Measurements from ENCODE around the gene HAUS8. TPM values are rescaled to one million over a fixed set of nuclear protein-coding genes. Genes with fewer than 3 reads are reported as not detected.
"Not testable (repeated sequence)": the region's sequence is repeated elsewhere in the genome, so short reads cannot be mapped to it uniquely, and the experiment has no call there.

The HAUS8 gene
- polyA plus RNA-seq, 1 donor from 2014 or later: 3.6 TPM

- Histone ChIP-seq H4K20me1 (ENCODE audit: insufficient read depth) (no peaks in the 10 kb centered on the region), H3K4me2 (ENCODE audit: low read length) (no peak overlapping the region)
Observed at GRCh38 chr19:17107546-17108452, 32.5 kb upstream of the HAUS8 start.

GRCh38 chr19:17106964-17107363 is 31.7 kb upstream of the HAUS8 start:
- H4K20me1 ChIP-seq (ENCODE audit: insufficient read depth); H2AFZ ChIP-seq (ENCODE audit: low read depth, low read length); H3K4me3 ChIP-seq (ENCODE audit: low read length); H3K9me3 ChIP-seq (ENCODE audit: low read length); H3K79me2 ChIP-seq (replicated peaks; ENCODE audit: insufficient read depth, low read length); H3K9me2 ChIP-seq (ENCODE audit: insufficient read depth, low read length); H3K36me3 ChIP-seq (ENCODE audit: insufficient read depth, low read length); H3K27me3 ChIP-seq (ENCODE audit: insufficient read depth, low read depth, low read length); H3K4me2 ChIP-seq (ENCODE audit: low read length); H3F3A ChIP-seq (ENCODE audit: insufficient read depth, low read length, poor library complexity, severe bottlenecking); H3K9ac ChIP-seq (ENCODE audit: low read length); H3K27ac ChIP-seq (ENCODE audit: low read length): not testable (repeated sequence)

More at GRCh38 chr19:17107546-17108452, 32.5 kb upstream of the HAUS8 start:
- H3K4me3 ChIP-seq (ENCODE audit: low read length): no peak overlapping the region
- TF ChIP-seq EP300 (conservative IDR thresholded peaks at IDR 0.05; ENCODE audit: poor library complexity, severe bottlenecking): no peak
- no peak for TF ChIP-seq SMC3 (conservative IDR thresholded peaks at IDR 0.05; ENCODE audit: poor library complexity)
- no peak for TF ChIP-seq TAF1 (IDR thresholded peaks at IDR 0.05; ENCODE audit: low read depth)
- no peak for TF ChIP-seq MXI1 (conservative IDR thresholded peaks at IDR 0.05; ENCODE audit: poor library complexity, severe bottlenecking)
- TF ChIP-seq REST (IDR thresholded peaks at IDR 0.05; ENCODE audit: borderline replicate concordance): no peak
- no peak for TF ChIP-seq RAD21 (conservative IDR thresholded peaks at IDR 0.05)
- TF ChIP-seq CTCF (IDR thresholded peaks at IDR 0.05; ENCODE audit: poor library complexity, severe bottlenecking): no peak
- TF ChIP-seq POLR2AphosphoS5 (IDR thresholded peaks at IDR 0.05): no peak
- no peak for TF ChIP-seq EZH2 (IDR thresholded peaks at IDR 0.05; ENCODE audit: borderline replicate concordance, insufficient read depth, low read length, poor library complexity, severe bottlenecking)
- no peak overlapping the region for H3K9ac ChIP-seq (ENCODE audit: low read length)
- no peak overlapping the region for H3K27ac ChIP-seq (ENCODE audit: low read length)
- H3K27me3 ChIP-seq (ENCODE audit: insufficient read depth, low read depth, low read length): no peaks in the 10 kb centered on the region
- no peak overlapping the region for H2AFZ ChIP-seq (ENCODE audit: low read depth, low read length)
- no peaks in the 10 kb centered on the region for H3K36me3 ChIP-seq (ENCODE audit: insufficient read depth, low read length)
- H3K79me2 ChIP-seq (replicated peaks; ENCODE audit: insufficient read depth, low read length): no peaks in the 10 kb centered on the region
- no peaks in the 10 kb centered on the region for H3F3A ChIP-seq (ENCODE audit: insufficient read depth, low read length, poor library complexity, severe bottlenecking)
- H3K9me2 ChIP-seq (ENCODE audit: insufficient read depth, low read length): no peaks in the 10 kb centered on the region
- H3K9me3 ChIP-seq (ENCODE audit: low read length): no peaks in the 10 kb centered on the region

Data from neural cell (in vitro differentiated cells).